Thymus (tissue), 11 donors: ENCODE results near the gene CCDC112. TPM values are rescaled to one million over a fixed set of nuclear protein-coding genes. Genes with fewer than 3 reads are reported as not detected.
A peak's percentile ranks its signal among the peaks of the same experiment; 100 is the strongest.
"Not testable (repeated sequence)": the region's sequence is repeated elsewhere in the genome, so short reads cannot be mapped to it uniquely, and the experiment has no call there.

Experiments used
- DNase-seq, 9 donors: peaks; one replicate each; pipeline ENCODE4 v3.0.0-alpha.2; 2013; ENCODE audit warnings: low spot score in 9 of 9, low read depth in 6 of 9, missing footprints in 1 of 9
- H3K27ac ChIP-seq, 2 donors: one replicate each; pipeline ENCODE4 v1.5.1; 2013; ENCODE audit warnings: control low read depth in 1 of 2, low read depth in 1 of 2, low read length in 1 of 2, mild to moderate bottlenecking in 1 of 2, moderate library complexity in 1 of 2
- H3K27me3 ChIP-seq, 2 donors: one replicate each; pipeline ENCODE4 v1.5.1; 2013; ENCODE audit warnings: low read length in 1 of 2; ENCODE audit not compliant: control insufficient read depth in 2 of 2, insufficient read depth in 1 of 2
- H3K36me3 ChIP-seq, 2 donors: one replicate each; pipeline ENCODE4 v1.5.1; 2013; ENCODE audit warnings: low read length in 1 of 2, mild to moderate bottlenecking in 1 of 2, moderate library complexity in 1 of 2; ENCODE audit not compliant: control insufficient read depth in 2 of 2, insufficient read depth in 2 of 2
- H3K4me1 ChIP-seq, 2 donors: one replicate each; pipeline ENCODE4 v1.5.1; 2013; ENCODE audit warnings: low read length in 2 of 2; ENCODE audit not compliant: control insufficient read depth in 2 of 2, insufficient read depth in 2 of 2
- H3K4me3 ChIP-seq, 2 donors: one replicate each; pipeline ENCODE4 v1.5.1; 2013; ENCODE audit warnings: low read length in 2 of 2, control low read depth in 1 of 2, mild to moderate bottlenecking in 1 of 2
- H3K9me3 ChIP-seq, 2 donors: one replicate each; pipeline ENCODE4 v1.5.1; 2013; ENCODE audit warnings: low read length in 1 of 2, mild to moderate bottlenecking in 1 of 2; ENCODE audit not compliant: control insufficient read depth in 2 of 2, insufficient read depth in 1 of 2
- WGBS: extraction: QIAGEN DNeasy Blood & Tissue Kit; methylation state at CpG from one replicate; pipeline ENCODE4 v1.1.7; 2013; 5-methylcytosine and 5-hydroxymethylcytosine counted together
- polyA plus RNA-seq: library from polyadenylated mRNA; stranded (reverse); fragments of 200-250 nt; gene quantifications from one replicate; pipeline ENCODE4 v1.2.3, GENCODE V29; 2013
- total RNA-seq: library from RNA; stranded (reverse); fragments of 120-200 nt; gene quantifications from one replicate; pipeline ENCODE4 v1.2.4, GENCODE V29; 2013
- donor health status: healthy.

Gene CCDC112
- total and polyA plus RNA-seq, 2 donors: 5.6 to 7.2 TPM

DNA sequence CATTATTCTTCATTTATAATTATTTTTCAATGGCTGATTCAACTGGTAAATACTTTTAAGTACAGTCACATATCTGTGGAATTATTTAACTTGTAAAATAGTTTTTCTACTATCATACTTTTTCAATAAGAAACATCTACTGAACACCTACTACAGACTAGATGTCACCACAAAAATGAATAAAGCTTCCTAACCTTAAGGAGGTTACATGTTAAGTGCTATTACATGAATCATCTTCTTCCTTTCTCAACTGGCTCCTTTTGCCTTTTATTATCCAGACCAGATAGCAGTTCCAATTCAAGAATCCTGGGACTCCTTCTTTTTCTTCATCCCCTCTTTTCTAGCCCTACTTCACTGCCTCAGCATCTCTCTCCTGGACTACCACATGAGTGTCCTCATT is 38.5 kb downstream of the CCDC112 start:
- Histone ChIP-seq H3K9me3 (no peaks in the 10 kb centered on the region), H3K27me3 (no peaks in the 10 kb centered on the region), H3K4me1 (peaks cover 9 to 11% of the 10 kb centered on the region in 2 donors), H3K36me3 (no peaks in the 10 kb centered on the region), H3K27ac (no peak overlapping the region), H3K4me3 (no peak overlapping the region)
- DNase-seq: no peak

- not testable (repeated sequence) for H3K4me1 ChIP-seq, H3K4me3 ChIP-seq, DNase-seq, H3K27ac ChIP-seq, H3K27me3 ChIP-seq, H3K36me3 ChIP-seq, H3K9me3 ChIP-seq
- WGBS: 79% methylated on average over 5 of the region's 5 CpGs
Observed at GRCh38 chr5:115249379-115249778, 47.1 kb downstream of the CCDC112 start.

DNA sequence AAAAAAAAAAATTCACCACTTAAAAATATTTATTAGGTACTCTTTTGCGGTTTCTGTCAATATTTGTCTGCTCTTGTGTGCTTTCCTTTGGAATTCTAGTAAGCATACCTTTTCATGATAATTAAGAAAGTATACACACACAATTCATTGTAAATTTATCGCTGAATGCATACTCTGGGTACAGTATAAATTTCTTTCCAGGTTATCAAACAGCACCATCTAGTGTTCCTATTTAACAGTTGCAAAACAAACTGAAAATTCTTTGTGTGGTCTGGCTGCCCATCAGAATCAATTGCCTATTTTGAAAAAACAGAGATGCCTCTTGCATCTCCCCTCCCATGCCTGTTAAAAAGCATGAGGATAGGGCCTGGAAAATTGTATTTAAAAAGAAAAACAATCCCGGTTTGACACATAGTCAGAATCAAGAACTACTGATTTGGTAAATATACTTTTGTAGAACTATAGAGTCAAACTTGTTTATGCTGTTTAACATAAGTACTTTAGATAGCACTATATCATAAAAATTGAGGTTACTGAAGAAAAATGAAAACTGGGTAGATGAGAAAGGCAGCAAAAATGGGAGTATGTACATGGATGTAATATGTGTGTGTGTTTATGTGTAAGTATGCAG is 50.0 kb downstream of the CCDC112 start:
- Histone ChIP-seq H3K4me1 (no peaks in the 10 kb centered on the region), H3K4me3 (no peak overlapping the region), H3K27me3 (no peaks in the 10 kb centered on the region), H3K9me3 (no peaks in the 10 kb centered on the region), H3K27ac (no peak overlapping the region), H3K36me3 (peaks cover 0 to 5% of the 10 kb centered on the region in 2 donors)
- DNase-seq: peak in 8 of 9 donors; percentile 11 to 69 (median 36)
- 56% methylated on average over 3 of the region's 3 CpGs for WGBS

- peaks cover 13 to 21% of the 10 kb centered on the region in 2 donors for H3K36me3 ChIP-seq
- no peak for DNase-seq
- H3K9me3 ChIP-seq: no peaks in the 10 kb centered on the region
- no peak overlapping the region for H3K4me3 ChIP-seq
- no peaks in the 10 kb centered on the region for H3K27me3 ChIP-seq
- H3K27ac ChIP-seq: no peak overlapping the region
- no peaks in the 10 kb centered on the region for H3K4me1 ChIP-seq
Observed at GRCh38 chr5:115243412-115243811, 53.0 kb downstream of the CCDC112 start.

DNA sequence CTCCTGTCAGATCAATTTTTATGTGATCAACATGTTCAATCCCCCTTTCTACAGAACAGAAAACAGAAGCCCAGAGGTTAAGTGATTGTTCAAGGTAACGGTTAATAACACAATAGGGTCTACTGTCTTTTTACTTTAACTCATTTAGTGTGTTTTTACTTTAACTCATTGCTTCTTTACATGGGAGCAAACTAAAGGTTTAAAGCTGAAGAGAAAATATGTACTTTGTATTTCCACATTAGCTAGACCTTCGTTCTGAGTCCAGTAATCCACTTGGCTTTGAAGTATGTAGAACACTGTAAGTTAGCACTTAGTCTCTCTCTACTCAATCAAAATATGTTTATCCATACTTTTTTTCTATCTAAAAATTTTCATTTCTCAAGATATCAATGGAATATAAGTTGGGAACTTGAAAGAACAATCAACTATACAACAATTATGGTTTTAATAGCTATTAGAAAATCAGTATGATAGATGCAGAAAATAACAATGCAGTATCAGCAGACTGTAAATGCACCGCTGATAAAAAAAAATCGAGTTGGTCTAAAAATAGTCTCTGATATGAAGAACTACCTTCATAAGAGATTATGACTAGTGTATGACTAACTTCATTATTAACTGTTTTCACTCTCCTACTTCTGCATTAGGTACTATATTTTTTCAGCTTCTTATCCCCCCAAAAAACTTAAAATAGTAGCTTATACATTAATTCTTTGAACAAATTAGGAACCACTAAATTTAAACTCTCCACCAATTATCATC is 54.4 kb downstream of the CCDC112 start:
- H3K36me3 ChIP-seq: peaks cover 13 to 27% of the 10 kb centered on the region in 2 donors
- no peaks in the 10 kb centered on the region for H3K4me1 ChIP-seq
- DNase-seq: no peak
- H3K9me3 ChIP-seq: no peaks in the 10 kb centered on the region
- H3K4me3 ChIP-seq: no peak overlapping the region
- WGBS: 95% methylated on average over 4 of the region's 4 CpGs
- H3K27me3 ChIP-seq: no peaks in the 10 kb centered on the region
- H3K27ac ChIP-seq: no peak overlapping the region

- WGBS: 97% methylated on average over 3 of the region's 3 CpGs
- H3K36me3 ChIP-seq: peaks cover 13 to 36% of the 10 kb centered on the region in 2 donors
Observed at GRCh38 chr5:115237066-115237465, 59.4 kb downstream of the CCDC112 start.

DNA sequence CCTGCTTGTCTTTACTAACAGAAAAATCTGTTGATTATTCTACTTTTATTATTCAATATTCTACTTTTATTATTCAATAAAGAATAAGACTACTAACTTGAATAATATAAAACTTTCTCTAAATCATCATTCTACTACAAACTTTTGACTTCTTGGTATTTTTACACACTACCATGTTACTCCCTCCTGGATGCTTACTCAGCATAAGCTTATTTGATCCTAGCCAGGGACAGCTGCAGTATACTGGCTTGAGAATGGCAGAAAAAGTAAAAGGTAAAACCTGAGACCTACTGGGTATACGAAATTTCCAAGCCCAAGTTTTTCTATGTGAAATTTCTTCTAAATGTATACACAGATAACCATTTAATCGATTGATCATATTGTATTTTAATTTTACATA is 59.9 kb downstream of the CCDC112 start:
- Histone ChIP-seq H3K9me3 (no peaks in the 10 kb centered on the region), H3K4me1 (no peaks in the 10 kb centered on the region), H3K27ac (no peak overlapping the region), H3K27me3 (no peaks in the 10 kb centered on the region), H3K36me3 (peaks cover 13 to 39% of the 10 kb centered on the region in 2 donors), H3K4me3 (no peak overlapping the region)
- DNase-seq: no peak
- 97% methylated on average over 2 of the region's 2 CpGs for WGBS

More at GRCh38 chr5:115237066-115237465, 59.4 kb downstream of the CCDC112 start:
- Histone ChIP-seq H3K27ac (no peak overlapping the region), H3K9me3 (no peaks in the 10 kb centered on the region), H3K27me3 (no peaks in the 10 kb centered on the region), H3K4me3 (no peak overlapping the region), H3K4me1 (no peaks in the 10 kb centered on the region)
- DNase-seq: no peak

DNA sequence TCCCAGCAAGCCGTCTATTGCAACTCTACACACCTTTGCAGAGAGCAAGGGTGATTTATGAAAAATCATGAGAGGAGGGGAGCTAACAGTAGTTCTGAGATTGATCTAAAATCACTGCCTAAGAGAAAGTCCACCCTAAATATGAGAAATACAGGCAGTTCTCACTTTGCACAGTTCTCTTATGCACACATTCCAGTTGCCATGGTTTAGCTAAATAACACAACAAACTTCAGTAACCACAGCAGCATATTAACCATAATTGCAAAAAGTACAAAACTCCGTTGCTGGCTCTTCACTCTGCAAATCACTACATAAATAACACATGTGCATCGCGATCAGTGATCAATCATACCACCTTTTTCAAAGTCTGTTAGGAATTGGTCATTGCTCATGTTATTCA is 64.9 kb downstream of the CCDC112 start:
- WGBS: 98% methylated on average over 4 of the region's 4 CpGs
- no peaks in the 10 kb centered on the region for H3K4me1 ChIP-seq
- H3K9me3 ChIP-seq: no peaks in the 10 kb centered on the region
- no peak for DNase-seq
- no peak overlapping the region for H3K4me3 ChIP-seq
- H3K27me3 ChIP-seq: no peaks in the 10 kb centered on the region
- H3K27ac ChIP-seq: no peak overlapping the region
- peaks cover 8 to 42% of the 10 kb centered on the region in 2 donors for H3K36me3 ChIP-seq

- Histone ChIP-seq H3K4me3 (no peak overlapping the region), H3K27me3 (no peaks in the 10 kb centered on the region), H3K27ac (no peak overlapping the region), H3K9me3 (no peaks in the 10 kb centered on the region), H3K4me1 (no peaks in the 10 kb centered on the region), H3K36me3 (peaks cover 8 to 36% of the 10 kb centered on the region in 2 donors)
- 100% methylated on average over 1 of the region's 1 CpG for WGBS
- DNase-seq: no peak
Observed at GRCh38 chr5:115229606-115230005, 66.8 kb downstream of the CCDC112 start.
